Renal pelvis (tissue), 4 donors: ENCODE data around the gene RMND5A. TPM values are rescaled to one million over a fixed set of nuclear protein-coding genes. Genes with fewer than 3 reads are reported as not detected.

Experiments used
- DNase-seq: peaks from one replicate; pipeline ENCODE4 v3.0.0-alpha.2; 2013
- polyA plus RNA-seq, 3 donors: library from polyadenylated mRNA; unstranded; fragments of 120-200 nt; gene quantifications; one replicate each; pipeline ENCODE4 v1.2.1, GENCODE V29; 2013; ENCODE audit not compliant: insufficient read length in 3 of 3

RMND5A gene
- polyA plus RNA-seq, 3 donors, result 53.1 to 62.7 (median 56.5) TPM

- no peak for DNase-seq
Measured at GRCh38 chr2:86789687-86790133, 69.6 kb downstream of the RMND5A start.

GRCh38 chr2:86790134-86790675 lies 70.1 kb downstream of the RMND5A start:
- no peak for DNase-seq

- DNase-seq, result no peak
Measured at GRCh38 chr2:86790676-86791572, 70.8 kb downstream of the RMND5A start, which contains the start of gene CD8A. TSS of gene CD8A (minus strand) at chr2:86790913. CDS start at chr2:86790825, 88 bp downstream.

GRCh38 chr2:86791573-86791972 lies 71.5 kb downstream of the RMND5A start:
- DNase-seq, result no peak

GRCh38 chr2:86793752-86794151 lies 73.7 kb downstream of the RMND5A start:
- no peak for DNase-seq

GRCh38 chr2:86794861-86795260 lies 74.8 kb downstream of the RMND5A start:
- no peak for DNase-seq

- DNase-seq, result no peak
Measured at GRCh38 chr2:86800856-86801567, 80.9 kb downstream of the RMND5A start.

- no peak for DNase-seq
Measured at GRCh38 chr2:86806059-86806857, 86.2 kb downstream of the RMND5A start.

GRCh38 chr2:86807133-86807467 lies 87.0 kb downstream of the RMND5A start:
- DNase-seq, result no peak

GRCh38 chr2:86807468-86808275 lies 87.6 kb downstream of the RMND5A start:
- peak; percentile 53 for DNase-seq

GRCh38 chr2:86808315-86809161 lies 88.4 kb downstream of the RMND5A start:
- peak; percentile 87 for DNase-seq

GRCh38 chr2:86809481-86810121 lies 89.5 kb downstream of the RMND5A start:
- DNase-seq, result no peak

GRCh38 chr2:86815611-86816010 lies 95.5 kb downstream of the RMND5A start:
- no peak for DNase-seq

GRCh38 chr2:86818114-86818801 lies 98.2 kb downstream of the RMND5A start:
- no peak for DNase-seq

- no peak for DNase-seq
Measured at GRCh38 chr2:86818957-86819356, 98.9 kb downstream of the RMND5A start.

GRCh38 chr2:86821306-86821705 lies 101.2 kb downstream of the RMND5A start:
- DNase-seq, result no peak

- DNase-seq, result no peak
Measured at GRCh38 chr2:86821842-86822241, 101.8 kb downstream of the RMND5A start.

GRCh38 chr2:86822668-86823345 lies 102.7 kb downstream of the RMND5A start:
- no peak for DNase-seq
